ENCODE results near the gene RELN. TPM values are rescaled to one million over a fixed set of nuclear protein-coding genes. Genes with fewer than 3 reads are reported as not detected.

Gene RELN
- total RNA-seq, 1 experiment from 2014 or later, result 0.02 TPM

- Histone ChIP-seq H3K79me1 (ENCODE audit: insufficient read depth, low read depth, low read length, poor library complexity, severe bottlenecking) (no peaks in the 10 kb centered on the region), H4K91ac (ENCODE audit: insufficient read length, low read depth, low read length) (no peak overlapping the region), H2AFZ (ENCODE audit: low read length) (no peak overlapping the region), H3K4me1 (ENCODE audit: insufficient read depth, low read length) (no peaks in the 10 kb centered on the region), H3K4ac (ENCODE audit: low read depth, low read length) (no peak overlapping the region), H3K23ac (ENCODE audit: insufficient read length, low read depth, low read length) (no peak overlapping the region), H4K5ac (ENCODE audit: insufficient read length, low read depth, low read length) (no peak overlapping the region), H3K18ac (ENCODE audit: insufficient read length, low read depth, low read length) (no peak overlapping the region), H3K27me3 (ENCODE audit: insufficient read depth, low read length) (no peaks in the 10 kb centered on the region), H3K4me2 (ENCODE audit: insufficient read depth, insufficient read length, low read length) (no peak overlapping the region), H2AK5ac (ENCODE audit: insufficient read length, low read length) (no peak overlapping the region), H3K27ac (ENCODE audit: insufficient read length, low read depth, low read length) (no peak overlapping the region), H3K14ac (ENCODE audit: insufficient read depth, low read length) (no peak overlapping the region), H4K20me1 (ENCODE audit: control insufficient read depth, insufficient read depth, insufficient read length) (no peaks in the 10 kb centered on the region), H3K56ac (ENCODE audit: insufficient read length, low read depth, low read length) (no peak overlapping the region), H3T11ph (ENCODE audit: low read length) (no peak overlapping the region), H4K8ac (replicated peaks; ENCODE audit: insufficient read length, low read depth, low read length) (no peak overlapping the region), H2BK12ac (ENCODE audit: insufficient read length, low read depth, low read length) (no peak overlapping the region), H3K79me2 (ENCODE audit: insufficient read depth, low read length) (no peaks in the 10 kb centered on the region), H2BK20ac (ENCODE audit: low read depth, low read length, poor library complexity, severe bottlenecking) (no peak overlapping the region), H3K9ac (ENCODE audit: extremely low read depth, insufficient read length, low read length) (no peak overlapping the region), H3K23me2 (ENCODE audit: insufficient read length, low read depth, low read length, poor library complexity, severe bottlenecking) (no peaks in the 10 kb centered on the region), H3K9me3 (ENCODE audit: control insufficient read depth, low read depth, low read length) (no peaks in the 10 kb centered on the region), H2BK15ac (ENCODE audit: low read depth, low read length) (no peak overlapping the region), H2BK5ac (ENCODE audit: insufficient read length, low read length) (no peak overlapping the region), H2BK120ac (ENCODE audit: low read depth, low read length, poor library complexity, severe bottlenecking) (no peak overlapping the region)
- TF ChIP-seq CTCF (conservative IDR thresholded peaks at IDR 0.05), result no peak
- Mint-ChIP-seq H3K4me3 (no peak overlapping the region), H3K27ac (no peak overlapping the region), H3K4me1 (no peaks in the 10 kb centered on the region), H3K36me3 (ENCODE audit: insufficient read depth in 1 of 3, low read depth in 3 of 3) (no peaks in the 10 kb centered on the region), H3K9me3 (no peaks in the 10 kb centered on the region), H3K27me3 (ENCODE audit: low read depth) (no peaks in the 10 kb centered on the region)
- no CpG with 5 or more reads among the region's 1 CpG for WGBS (ENCODE audit: extremely low coverage, insufficient read length, low lambda C conversion rate)
- DNase-seq, result no peak
Measured at GRCh38 chr7:103637094-103637493, 352.4 kb downstream of the RELN start.

Data from H9 (cell line).